Middle frontal gyrus (tissue), 1 donor: ENCODE measurements around the gene PIK3AP1.

ENCODE experiments used
- DNase-seq: peaks from one replicate; pipeline ENCODE4 v3.0.0-alpha.2; 2015; ENCODE audit warnings: low spot score; ENCODE audit errors: extremely low spot score

Gene PIK3AP1

GRCh38 chr10:96672481-96673175, 47.7 kb downstream of the PIK3AP1 start:
- DNase-seq = no peak

- no peak for DNase-seq
Observed at GRCh38 chr10:96671211-96671890, 49.0 kb downstream of the PIK3AP1 start.

GRCh38 chr10:96670786-96671185, 49.5 kb downstream of the PIK3AP1 start:
- DNase-seq = no peak

- no peak for DNase-seq
Observed at GRCh38 chr10:96667401-96667800, 52.9 kb downstream of the PIK3AP1 start.

GRCh38 chr10:96666741-96667140, 53.6 kb downstream of the PIK3AP1 start:
- DNase-seq = no peak

- no peak for DNase-seq
Observed at GRCh38 chr10:96665306-96665705, 55.0 kb downstream of the PIK3AP1 start.

GRCh38 chr10:96664563-96664962, 55.8 kb downstream of the PIK3AP1 start:
- no peak for DNase-seq

GRCh38 chr10:96663797-96664196, 56.5 kb downstream of the PIK3AP1 start:
- DNase-seq = no peak

- no peak for DNase-seq
Observed at GRCh38 chr10:96661632-96662031, 58.7 kb downstream of the PIK3AP1 start.

GRCh38 chr10:96660297-96660696, 60.0 kb downstream of the PIK3AP1 start:
- DNase-seq = no peak

- no peak for DNase-seq
Observed at GRCh38 chr10:96658844-96659243, 61.5 kb downstream of the PIK3AP1 start.

GRCh38 chr10:96657385-96657784, 62.9 kb downstream of the PIK3AP1 start:
- DNase-seq = no peak

- DNase-seq = no peak
Observed at GRCh38 chr10:96656839-96657238, 63.5 kb downstream of the PIK3AP1 start.

GRCh38 chr10:96656198-96656577, 64.1 kb downstream of the PIK3AP1 start:
- DNase-seq = no peak

GRCh38 chr10:96655461-96656197, 64.7 kb downstream of the PIK3AP1 start:
- DNase-seq = no peak

- DNase-seq = no peak
Observed at GRCh38 chr10:96651998-96652431, 68.3 kb downstream of the PIK3AP1 start.

GRCh38 chr10:96650958-96651357, 69.4 kb downstream of the PIK3AP1 start:
- DNase-seq = no peak

GRCh38 chr10:96648297-96648696, 72.0 kb downstream of the PIK3AP1 start:
- DNase-seq = no peak

- DNase-seq = no peak
Observed at GRCh38 chr10:96647466-96647865, 72.8 kb downstream of the PIK3AP1 start.

GRCh38 chr10:96646751-96647166, 73.6 kb downstream of the PIK3AP1 start:
- no peak for DNase-seq

- DNase-seq = no peak
Observed at GRCh38 chr10:96646301-96646700, 74.0 kb downstream of the PIK3AP1 start.

- no peak for DNase-seq
Observed at GRCh38 chr10:96645191-96645721, 75.1 kb downstream of the PIK3AP1 start.
